Thoracic aorta (tissue), 2 donors: ENCODE results near the gene HYLS1. TPM values are rescaled to one million over a fixed set of nuclear protein-coding genes. Genes with fewer than 3 reads are reported as not detected.

Experiments used
- ATAC-seq: fragments of 150-250 bp; one replicate; pipeline ENCODE4 v1.8.0; 2017; ENCODE audit warnings: low read depth; ENCODE audit not compliant: insufficient number of reproducible peaks, low FRiP score
- DNase-seq: peaks from one replicate; pipeline ENCODE4 v3.0.0-alpha.2; 2020; ENCODE audit warnings: low spot score
- H3K27ac ChIP-seq, 2 donors: fragments of 200-600 bp; sonication (generic); 1 replicate in 1 of 2; 2 replicates in 1 of 2; pipeline ENCODE4 v1.5.1; 2016; ENCODE audit warnings: mild to moderate bottlenecking in 2 of 2, moderate library complexity in 2 of 2
- H3K27me3 ChIP-seq: fragments of 200-600 bp; sonication (generic); replicated peaks from 2 replicates; pipeline ENCODE4 v1.6.0; 2016; ENCODE audit warnings: mild to moderate bottlenecking; ENCODE audit not compliant: insufficient read depth
- H3K36me3 ChIP-seq: fragments of 200-600 bp; sonication (generic); one replicate; pipeline ENCODE4 v1.5.1; 2016
- H3K4me1 ChIP-seq, 2 donors: fragments of 200-600 bp; sonication (generic); 1 replicate in 1 of 2; 2 replicates in 1 of 2; pipeline versions ENCODE4 v1.5.1 to v1.6.0; 2016; ENCODE audit warnings: low read depth in 2 of 2, mild to moderate bottlenecking in 1 of 2; ENCODE audit not compliant: control insufficient read depth in 1 of 2
- H3K4me3 ChIP-seq: fragments of 200-600 bp; sonication (generic); 2 replicates; pipeline ENCODE4 v1.5.1; 2016; ENCODE audit warnings: mild to moderate bottlenecking
- H3K9me3 ChIP-seq: fragments of 200-600 bp; sonication (generic); 2 replicates; pipeline ENCODE4 v1.5.1; 2016
- CTCF ChIP-seq: fragments of 200-600 bp; sonication (generic); IDR thresholded peaks from one replicate; pipeline ENCODE4 v1.5.1; 2019; ENCODE audit warnings: antibody characterized with exemption
- total RNA-seq, 2 donors: library from RNA; depleted of rRNA; stranded (reverse); fragments of >200 nt; gene quantifications; one replicate each; pipeline versions ENCODE4 v1.1.0 to v1.2.3, GENCODE V29; 2016

Gene HYLS1
- total RNA-seq, 2 donors from 2014 or later = 0.56 to 6.1 TPM

- no peak for ATAC-seq
- no peak for TF ChIP-seq CTCF
- Histone ChIP-seq H3K9me3 (no peaks in the 10 kb centered on the region), H3K36me3 (no peaks in the 10 kb centered on the region), H3K4me3 (no peak overlapping the region), H3K4me1 (no peaks in the 10 kb centered on the region), H3K27ac (no peak overlapping the region), H3K27me3 (no peaks in the 10 kb centered on the region)
- no peak for DNase-seq
These were observed 30.8 kb downstream of the HYLS1 start for GRCh38 chr11:125918140-125918840.

- no peak for TF ChIP-seq CTCF
- no peaks in the 10 kb centered on the region for H3K9me3 ChIP-seq
- DNase-seq = no peak
These were observed 33.6 kb downstream of the HYLS1 start for GRCh38 chr11:125921042-125921441.

GRCh38 chr11:125922156-125922555, 34.7 kb downstream of the HYLS1 start:
- ATAC-seq = no peak
- no peak for DNase-seq
- H3K9me3 ChIP-seq = no peaks in the 10 kb centered on the region
- H3K4me3 ChIP-seq = no peak overlapping the region
- H3K27me3 ChIP-seq = no peaks in the 10 kb centered on the region
- TF ChIP-seq CTCF = no peak
- H3K4me1 ChIP-seq = no peaks in the 10 kb centered on the region
- no peak overlapping the region for H3K27ac ChIP-seq
- H3K36me3 ChIP-seq = no peaks in the 10 kb centered on the region

More at GRCh38 chr11:125921042-125921441, 33.6 kb downstream of the HYLS1 start:
- H3K27ac ChIP-seq = no peak overlapping the region
- H3K4me1 ChIP-seq = no peaks in the 10 kb centered on the region
- ATAC-seq = no peak
- H3K27me3 ChIP-seq = no peaks in the 10 kb centered on the region
- no peak overlapping the region for H3K4me3 ChIP-seq
- no peaks in the 10 kb centered on the region for H3K36me3 ChIP-seq

GRCh38 chr11:125923012-125923579, 35.6 kb downstream of the HYLS1 start:
- peak; percentile 63 for TF ChIP-seq CTCF
- no peak overlapping the region for H3K27ac ChIP-seq
- no peak overlapping the region for H3K4me3 ChIP-seq
- ATAC-seq = peak; percentile 61
- H3K9me3 ChIP-seq = no peaks in the 10 kb centered on the region
- no peaks in the 10 kb centered on the region for H3K27me3 ChIP-seq
- no peak for DNase-seq
- H3K36me3 ChIP-seq = no peaks in the 10 kb centered on the region
- H3K4me1 ChIP-seq = no peaks in the 10 kb centered on the region

GRCh38 chr11:125923633-125924032, 36.2 kb downstream of the HYLS1 start:
- no peaks in the 10 kb centered on the region for H3K27me3 ChIP-seq
- no peak for TF ChIP-seq CTCF
- DNase-seq (no peak), ATAC-seq (no peak)
- no peaks in the 10 kb centered on the region for H3K36me3 ChIP-seq
- no peak overlapping the region for H3K4me3 ChIP-seq
- no peaks in the 10 kb centered on the region for H3K4me1 ChIP-seq
- H3K27ac ChIP-seq = no peak overlapping the region
- H3K9me3 ChIP-seq = no peaks in the 10 kb centered on the region
